Ectodermal cell (in vitro differentiated cells): Measurements from ENCODE around the gene LSR.

Source experiments
- H3K27ac ChIP-seq: 2 replicates; pipeline ENCODE4 v1.7.0; 2013; ENCODE audit warnings: mild to moderate bottlenecking, low read depth, low read length; ENCODE audit not compliant: insufficient read depth, poor library complexity, severe bottlenecking
- H3K27me3 ChIP-seq: 2 replicates; pipeline ENCODE4 v1.7.0; 2013; ENCODE audit warnings: mild to moderate bottlenecking, low read length; ENCODE audit not compliant: insufficient read depth, control insufficient read depth, poor library complexity, severe bottlenecking
- H3K36me3 ChIP-seq: one replicate; pipeline ENCODE4 v1.7.0; 2013; ENCODE audit warnings: low read length; ENCODE audit not compliant: control insufficient read depth, insufficient read depth
- H3K4me1 ChIP-seq: one replicate; pipeline ENCODE4 v1.7.0; 2013; ENCODE audit warnings: low read length; ENCODE audit not compliant: control insufficient read depth, insufficient read depth
- H3K4me3 ChIP-seq: 2 replicates; pipeline ENCODE4 v1.7.0; 2013; ENCODE audit warnings: low read depth, low read length, control low read depth; ENCODE audit not compliant: insufficient read depth
- H3K9me3 ChIP-seq: 2 replicates; pipeline ENCODE4 v1.7.0; 2013; ENCODE audit warnings: mild to moderate bottlenecking, low read length, moderate library complexity; ENCODE audit not compliant: control insufficient read depth
- WGBS, 2 experiments: methylation state at CpG; one replicate each; pipeline ENCODE4 v1.1.7; 2013; ENCODE audit warnings: missing lambda C conversion rate in 2 of 2; 5-methylcytosine and 5-hydroxymethylcytosine counted together

Gene LSR

DNA sequence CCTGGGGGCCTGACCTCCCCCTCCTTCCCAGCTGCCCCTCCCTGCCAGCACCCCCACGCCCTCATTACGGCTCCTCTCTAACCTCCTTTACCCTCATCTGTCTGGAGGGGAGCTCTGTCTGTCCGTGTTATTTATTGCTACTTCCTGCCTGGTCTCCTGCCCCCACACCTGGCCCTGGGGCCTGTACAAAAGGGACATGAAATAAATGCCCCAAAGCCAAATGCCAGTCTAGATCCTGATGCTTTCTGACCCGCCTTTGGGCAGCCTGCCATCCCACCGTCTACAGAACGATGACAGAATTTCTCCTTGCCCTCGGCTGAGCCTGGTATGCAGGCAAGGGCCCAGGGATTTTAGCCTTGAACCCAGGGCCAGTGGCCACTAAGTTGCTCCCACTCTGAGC is 64.8 kb downstream of the LSR start:
- H3K4me1 ChIP-seq = no peaks in the 10 kb centered on the region
- no peaks in the 10 kb centered on the region for H3K9me3 ChIP-seq
- no peak overlapping the region for H3K27ac ChIP-seq
- H3K4me3 ChIP-seq = no peak overlapping the region
- no peaks in the 10 kb centered on the region for H3K36me3 ChIP-seq
- no peaks in the 10 kb centered on the region for H3K27me3 ChIP-seq
- 89% methylated on average over 7 of the region's 7 CpGs for WGBS, 2 experiments

GRCh38 chr19:35314031-35314430 is 65.2 kb downstream of the LSR start:
- Histone ChIP-seq H3K27ac (no peak overlapping the region), H3K4me3 (no peak overlapping the region), H3K4me1 (no peaks in the 10 kb centered on the region), H3K9me3 (no peaks in the 10 kb centered on the region), H3K27me3 (no peaks in the 10 kb centered on the region), H3K36me3 (no peaks in the 10 kb centered on the region)
- 90 to 94% methylated on average over 8 of the region's 8 CpGs for WGBS, 2 experiments

DNA sequence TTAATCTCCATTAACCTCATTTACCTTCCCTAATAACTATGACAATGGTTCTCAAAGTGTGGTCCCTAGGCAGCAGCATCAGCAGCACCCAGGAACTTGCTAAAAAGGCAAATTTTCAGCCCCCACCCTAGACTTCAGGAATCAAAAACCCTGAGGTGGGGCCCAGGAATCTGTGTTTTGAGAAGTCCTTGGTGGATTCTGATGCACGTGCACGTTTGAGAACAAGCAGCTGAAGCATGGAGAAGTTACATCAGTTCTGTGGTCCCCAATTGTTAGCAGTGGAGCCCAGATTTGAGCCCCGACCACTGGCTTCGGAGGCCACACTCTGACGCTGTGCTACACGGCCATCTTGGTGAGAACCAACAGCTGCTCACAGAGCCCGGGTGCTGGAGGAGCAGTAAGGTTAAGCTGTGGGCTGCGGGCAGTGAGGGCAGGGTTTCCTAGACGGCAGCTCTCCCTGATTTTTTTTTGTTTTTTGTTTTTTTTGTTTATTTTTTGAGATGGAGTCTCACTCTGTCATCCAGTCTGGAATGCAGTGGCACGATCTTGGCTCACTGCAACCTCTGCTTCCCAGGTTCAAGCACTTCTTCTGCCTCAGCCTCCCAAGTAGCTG is 66.2 kb downstream of the LSR start:
- no peak overlapping the region for H3K4me3 ChIP-seq
- no peaks in the 10 kb centered on the region for H3K4me1 ChIP-seq
- no peaks in the 10 kb centered on the region for H3K36me3 ChIP-seq
- 93 to 95% methylated on average over 10 of the region's 10 CpGs for WGBS, 2 experiments
- H3K27me3 ChIP-seq = no peaks in the 10 kb centered on the region
- no peak overlapping the region for H3K27ac ChIP-seq
- no peaks in the 10 kb centered on the region for H3K9me3 ChIP-seq

GRCh38 chr19:35315883-35316282 is 67.1 kb downstream of the LSR start:
- Histone ChIP-seq H3K4me3 (no peak overlapping the region), H3K27ac (no peak overlapping the region), H3K9me3 (no peaks in the 10 kb centered on the region), H3K36me3 (no peaks in the 10 kb centered on the region), H3K4me1 (no peaks in the 10 kb centered on the region), H3K27me3 (no peaks in the 10 kb centered on the region)
- WGBS, 2 experiments = 87 to 93% methylated on average over 9 of the region's 9 CpGs

DNA sequence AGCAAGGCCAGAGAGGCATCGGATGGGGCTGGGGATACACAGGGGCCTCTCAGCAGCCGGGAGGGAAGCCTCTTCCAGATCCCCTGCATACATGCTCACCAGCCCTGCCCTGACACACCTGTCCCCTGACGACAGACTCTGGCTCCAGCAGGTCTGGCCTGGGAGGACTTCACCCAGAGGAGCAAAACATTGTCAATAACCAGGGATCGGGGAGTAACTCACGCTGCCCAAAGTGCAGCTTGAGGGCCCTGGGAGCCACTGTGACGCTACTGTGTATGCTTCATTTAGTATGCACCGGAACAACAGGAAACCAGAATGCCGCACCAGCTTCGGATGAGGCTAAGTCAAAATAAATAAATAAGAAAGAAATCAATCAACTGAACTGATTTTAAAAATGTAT is 67.8 kb downstream of the LSR start:
- Histone ChIP-seq H3K27me3 (no peaks in the 10 kb centered on the region), H3K27ac (no peak overlapping the region), H3K36me3 (no peaks in the 10 kb centered on the region), H3K4me1 (no peaks in the 10 kb centered on the region), H3K4me3 (no peak overlapping the region), H3K9me3 (no peaks in the 10 kb centered on the region)
- 88% methylated on average over 8 to 9 of the region's 9 CpGs for WGBS, 2 experiments
